ENCODE results near the gene ZNF529. TPM values are rescaled to one million over a fixed set of nuclear protein-coding genes. Genes with fewer than 3 reads are reported as not detected.
"Not testable (repeated sequence)": the region's sequence is repeated elsewhere in the genome, so short reads cannot be mapped to it uniquely, and the experiment has no call there.

Gene ZNF529
- total and polyA plus RNA-seq, 2 of the 13 experiments (the other 11 are each of a cell fraction or from before 2014, with no cell fraction given): 9.3 to 10.6 TPM

DNA sequence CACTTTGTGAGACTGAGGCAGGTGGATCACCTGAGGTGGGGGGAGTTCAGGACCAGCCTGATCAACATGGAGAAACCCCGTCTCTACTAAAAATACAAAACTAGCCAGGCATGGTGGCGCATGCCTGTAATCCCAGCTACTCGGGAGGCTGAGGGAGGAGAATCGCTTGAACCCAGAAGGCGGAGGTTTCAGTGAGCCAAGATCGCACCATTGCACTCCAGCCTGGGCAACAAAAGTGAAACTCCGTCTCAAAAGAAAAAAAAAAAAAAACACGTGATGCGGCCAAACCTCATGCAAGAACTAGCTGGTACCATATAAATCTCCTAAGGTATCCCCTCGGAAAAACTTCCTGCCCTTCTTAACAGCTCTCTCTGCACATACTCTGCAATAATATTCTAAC is 29.6 kb upstream of the ZNF529 start:
- H3K27ac ChIP-seq (ENCODE audit: extremely low read length, insufficient read depth, low read length); H3K9ac ChIP-seq (ENCODE audit: insufficient read depth, low read depth, low read length); in situ Hi-C loops (cut with HindIII; ENCODE audit: extremely low pct_ligation_motif_present, low pct_unique_long_range_greater_than_20kb); POLR2A ChIA-PET; CTCF ChIA-PET (ENCODE audit: low intra/inter-chr PET ratio, low total read pairs); FAIRE-seq; H3K4me2 ChIP-seq (ENCODE audit: low read depth, low read length); H3K4me3 ChIP-seq (replicated peaks in 1 of 3; ENCODE audit: insufficient read depth in 1 of 3, low read depth in 2 of 3, low read length in 3 of 3); BruUV-seq (replicated peaks); H2AFZ ChIP-seq (ENCODE audit: low read length); H4K20me1 ChIP-seq (ENCODE audit: insufficient read depth, low read length); H3K36me3 ChIP-seq (replicated peaks in 1 of 2; ENCODE audit: control insufficient read depth in 1 of 2, insufficient read depth in 2 of 2, low read length in 2 of 2); H3K79me2 ChIP-seq (ENCODE audit: insufficient read depth, low read length); H3K27me3 ChIP-seq (ENCODE audit: control insufficient read depth in 1 of 2, insufficient read depth in 2 of 2, low read length in 2 of 2); H3K9me3 ChIP-seq (ENCODE audit: low read length); intact Hi-C loops (cut with micrococcal nuclease; ENCODE audit: unreplicated experiment); ATAC-seq; DNase-seq (ENCODE audit: low spot score): not testable (repeated sequence)
- 96% methylated on average over 10 of the region's 10 CpGs for WGBS (ENCODE audit: low lambda C conversion rate)
- peaks cover 18% of the 10 kb centered on the region for H3K4me1 ChIP-seq (ENCODE audit: insufficient read depth, low read length)

DNA sequence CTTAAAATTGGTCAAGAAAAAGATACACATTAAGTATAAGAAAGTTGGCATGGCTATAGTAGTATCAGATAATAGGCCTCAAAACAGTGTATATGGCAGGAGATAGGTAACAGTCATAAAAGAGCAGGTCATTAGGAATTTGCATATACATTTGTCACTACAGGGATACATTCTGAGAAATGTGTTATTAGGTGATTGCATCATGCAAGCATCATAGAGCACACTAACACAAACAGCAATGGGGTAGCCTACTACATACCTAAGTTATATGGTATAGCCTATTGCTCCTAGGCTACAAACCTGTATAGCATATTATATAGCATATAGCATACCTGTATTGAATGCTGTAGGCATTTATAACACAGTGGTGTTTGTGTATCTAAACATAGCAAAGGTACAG is 6.2 kb upstream of the ZNF529 start:
- Histone ChIP-seq H3K27ac (ENCODE audit: extremely low read length, insufficient read depth, low read length) (no peak overlapping the region), H3K27me3 (ENCODE audit: control insufficient read depth in 1 of 2, insufficient read depth in 2 of 2, low read length in 2 of 2) (no peaks in the 10 kb centered on the region), H3K4me3 (replicated peaks in 1 of 3; ENCODE audit: insufficient read depth in 1 of 3, low read depth in 2 of 3, low read length in 3 of 3) (no peak overlapping the region), H3K4me1 (ENCODE audit: insufficient read depth, low read length) (peaks cover 8% of the 10 kb centered on the region), H3K9ac (ENCODE audit: insufficient read depth, low read depth, low read length) (no peak overlapping the region), H3K36me3 (replicated peaks in 1 of 2; ENCODE audit: control insufficient read depth in 1 of 2, insufficient read depth in 2 of 2, low read length in 2 of 2) (peaks cover 4 to 18% of the 10 kb centered on the region in 2 experiments; a peak in 3 of 5 replicates), H3K79me2 (ENCODE audit: insufficient read depth, low read length) (peaks cover 9% of the 10 kb centered on the region), H2AFZ (ENCODE audit: low read length) (no peak overlapping the region), H3K4me2 (ENCODE audit: low read depth, low read length) (no peak overlapping the region), H4K20me1 (ENCODE audit: insufficient read depth, low read length) (no peaks in the 10 kb centered on the region), H3K9me3 (ENCODE audit: low read length) (no peaks in the 10 kb centered on the region)
- ATAC-seq: no peak
- ChIA-PET CTCF (ENCODE audit: low intra/inter-chr PET ratio, low total read pairs) (no interaction called here), POLR2A (no interaction called here)
- no peak for DNase-seq (ENCODE audit: low spot score)
- in situ Hi-C loops (cut with HindIII; ENCODE audit: extremely low pct_ligation_motif_present, low pct_unique_long_range_greater_than_20kb): no loop called here
- intact Hi-C loops (cut with micrococcal nuclease; ENCODE audit: unreplicated experiment): no loop called here
- FAIRE-seq: no peak
- no TSS peak for BruUV-seq (replicated peaks)
- TF ChIP-seq TCF7 (IDR thresholded peaks at IDR 0.05; ENCODE audit: low read depth) (no peak), MAFK (conservative IDR thresholded peaks at IDR 0.05 in 1 of 2, IDR thresholded peaks at IDR 0.05 in 1 of 2; ENCODE audit: low read length in 2 of 2) (no peak), ZNF124 (CRISPR knock-in tag; IDR thresholded peaks at IDR 0.05) (no peak), RFX3 (CRISPR knock-in tag; IDR thresholded peaks at IDR 0.05) (no peak), ZC3H4 (CRISPR knock-in tag; IDR thresholded peaks at IDR 0.05; ENCODE audit: borderline replicate concordance) (no peak), MEIS1 (CRISPR knock-in tag; IDR thresholded peaks at IDR 0.05; ENCODE audit: borderline replicate concordance) (no peak), ZFP37 (CRISPR knock-in tag; IDR thresholded peaks at IDR 0.05; ENCODE audit: borderline replicate concordance) (no peak), DNMT3B (CRISPR knock-in tag; conservative IDR thresholded peaks at IDR 0.05) (no peak), PAWR (CRISPR knock-in tag; IDR thresholded peaks at IDR 0.05; ENCODE audit: borderline replicate concordance) (no peak)
- TF ChIP-seq, protein P1, sequence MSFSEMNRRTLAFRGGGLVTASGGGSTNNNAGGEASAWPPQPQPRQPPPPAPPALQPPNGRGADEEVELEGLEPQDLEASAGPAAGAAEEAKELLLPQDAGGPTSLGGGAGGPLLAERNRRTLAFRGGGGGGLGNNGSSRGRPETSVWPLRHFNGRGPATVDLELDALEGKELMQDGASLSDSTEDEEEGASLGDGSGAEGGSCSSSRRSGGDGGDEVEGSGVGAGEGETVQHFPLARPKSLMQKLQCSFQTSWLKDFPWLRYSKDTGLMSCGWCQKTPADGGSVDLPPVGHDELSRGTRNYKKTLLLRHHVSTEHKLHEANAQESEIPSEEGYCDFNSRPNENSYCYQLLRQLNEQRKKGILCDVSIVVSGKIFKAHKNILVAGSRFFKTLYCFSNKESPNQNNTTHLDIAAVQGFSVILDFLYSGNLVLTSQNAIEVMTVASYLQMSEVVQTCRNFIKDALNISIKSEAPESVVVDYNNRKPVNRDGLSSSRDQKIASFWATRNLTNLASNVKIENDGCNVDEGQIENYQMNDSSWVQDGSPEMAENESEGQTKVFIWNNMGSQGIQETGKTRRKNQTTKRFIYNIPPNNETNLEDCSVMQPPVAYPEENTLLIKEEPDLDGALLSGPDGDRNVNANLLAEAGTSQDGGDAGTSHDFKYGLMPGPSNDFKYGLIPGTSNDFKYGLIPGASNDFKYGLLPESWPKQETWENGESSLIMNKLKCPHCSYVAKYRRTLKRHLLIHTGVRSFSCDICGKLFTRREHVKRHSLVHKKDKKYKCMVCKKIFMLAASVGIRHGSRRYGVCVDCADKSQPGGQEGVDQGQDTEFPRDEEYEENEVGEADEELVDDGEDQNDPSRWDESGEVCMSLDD (CRISPR knock-in tag; IDR thresholded peaks at IDR 0.05; ENCODE audit: borderline replicate concordance): no peak
- TF ChIP-seq, protein P2, sequence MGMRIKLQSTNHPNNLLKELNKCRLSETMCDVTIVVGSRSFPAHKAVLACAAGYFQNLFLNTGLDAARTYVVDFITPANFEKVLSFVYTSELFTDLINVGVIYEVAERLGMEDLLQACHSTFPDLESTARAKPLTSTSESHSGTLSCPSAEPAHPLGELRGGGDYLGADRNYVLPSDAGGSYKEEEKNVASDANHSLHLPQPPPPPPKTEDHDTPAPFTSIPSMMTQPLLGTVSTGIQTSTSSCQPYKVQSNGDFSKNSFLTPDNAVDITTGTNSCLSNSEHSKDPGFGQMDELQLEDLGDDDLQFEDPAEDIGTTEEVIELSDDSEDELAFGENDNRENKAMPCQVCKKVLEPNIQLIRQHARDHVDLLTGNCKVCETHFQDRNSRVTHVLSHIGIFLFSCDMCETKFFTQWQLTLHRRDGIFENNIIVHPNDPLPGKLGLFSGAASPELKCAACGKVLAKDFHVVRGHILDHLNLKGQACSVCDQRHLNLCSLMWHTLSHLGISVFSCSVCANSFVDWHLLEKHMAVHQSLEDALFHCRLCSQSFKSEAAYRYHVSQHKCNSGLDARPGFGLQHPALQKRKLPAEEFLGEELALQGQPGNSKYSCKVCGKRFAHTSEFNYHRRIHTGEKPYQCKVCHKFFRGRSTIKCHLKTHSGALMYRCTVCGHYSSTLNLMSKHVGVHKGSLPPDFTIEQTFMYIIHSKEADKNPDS (CRISPR knock-in tag; IDR thresholded peaks at IDR 0.05): no peak
- TF ChIP-seq, protein P3, sequence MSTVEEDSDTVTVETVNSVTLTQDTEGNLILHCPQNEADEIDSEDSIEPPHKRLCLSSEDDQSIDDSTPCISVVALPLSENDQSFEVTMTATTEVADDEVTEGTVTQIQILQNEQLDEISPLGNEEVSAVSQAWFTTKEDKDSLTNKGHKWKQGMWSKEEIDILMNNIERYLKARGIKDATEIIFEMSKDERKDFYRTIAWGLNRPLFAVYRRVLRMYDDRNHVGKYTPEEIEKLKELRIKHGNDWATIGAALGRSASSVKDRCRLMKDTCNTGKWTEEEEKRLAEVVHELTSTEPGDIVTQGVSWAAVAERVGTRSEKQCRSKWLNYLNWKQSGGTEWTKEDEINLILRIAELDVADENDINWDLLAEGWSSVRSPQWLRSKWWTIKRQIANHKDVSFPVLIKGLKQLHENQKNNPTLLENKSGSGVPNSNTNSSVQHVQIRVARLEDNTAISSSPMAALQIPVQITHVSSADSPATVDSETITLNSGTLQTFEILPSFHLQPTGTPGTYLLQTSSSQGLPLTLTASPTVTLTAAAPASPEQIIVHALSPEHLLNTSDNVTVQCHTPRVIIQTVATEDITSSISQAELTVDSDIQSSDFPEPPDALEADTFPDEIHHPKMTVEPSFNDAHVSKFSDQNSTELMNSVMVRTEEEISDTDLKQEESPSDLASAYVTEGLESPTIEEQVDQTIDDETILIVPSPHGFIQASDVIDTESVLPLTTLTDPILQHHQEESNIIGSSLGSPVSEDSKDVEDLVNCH (CRISPR knock-in tag; IDR thresholded peaks at IDR 0.05): no peak

All from HepG2 (cell line).